CD14-positive monocyte (primary cell): ENCODE results near the gene ALDH3A2. TPM values are rescaled to one million over a fixed set of nuclear protein-coding genes. Genes with fewer than 3 reads are reported as not detected.

Source experiments
- DNase-seq, 3 donors: peaks; one replicate each; pipeline ENCODE4 v3.0.0-alpha.2; 2011 to 2022
- H2AFZ ChIP-seq: 2 replicates; pipeline ENCODE4 v1.6.0; 2012; ENCODE audit warnings: mild to moderate bottlenecking, low read depth, low read length, inconsistent platforms; ENCODE audit not compliant: insufficient read depth, poor library complexity, severe bottlenecking
- H3K27ac ChIP-seq, 2 donors: 1 replicate in 1 of 2; 2 replicates in 1 of 2; pipeline ENCODE4 v1.5.1; 2012 to 2013; ENCODE audit warnings: low read length in 2 of 2, control low read depth in 1 of 2, inconsistent platforms in 1 of 2, low read depth in 1 of 2, mild to moderate bottlenecking in 1 of 2
- H3K27me3 ChIP-seq, 2 donors: one replicate each; pipeline versions ENCODE4 v1.6.0 to v1.6.1; 2011 to 2013; ENCODE audit warnings: low read length in 2 of 2; ENCODE audit not compliant: control insufficient read depth in 2 of 2, insufficient read depth in 2 of 2
- H3K36me3 ChIP-seq, 2 donors: replicated peaks in 1 of 2; 1 replicate in 1 of 2; 2 replicates in 1 of 2; pipeline versions ENCODE4 v1.5.1 to v1.6.1; 2012 to 2013; ENCODE audit warnings: low read length in 2 of 2, control low read depth in 1 of 2, inconsistent platforms in 1 of 2, mild to moderate bottlenecking in 1 of 2; ENCODE audit not compliant: insufficient read depth in 2 of 2, control insufficient read depth in 1 of 2
- H3K4me1 ChIP-seq, 2 donors: 1 replicate in 1 of 2; 2 replicates in 1 of 2; pipeline versions ENCODE4 v1.5.1 to v1.6.1; 2012 to 2013; ENCODE audit warnings: low read length in 2 of 2, control low read depth in 1 of 2, inconsistent platforms in 1 of 2, mild to moderate bottlenecking in 1 of 2, moderate library complexity in 1 of 2; ENCODE audit not compliant: insufficient read depth in 2 of 2, control insufficient read depth in 1 of 2
- H3K4me2 ChIP-seq: replicated peaks from 2 replicates; pipeline ENCODE3; 2012; ENCODE audit warnings: low read length, moderate library complexity, mild to moderate bottlenecking; ENCODE audit not compliant: poor library complexity, severe bottlenecking; ENCODE audit errors: extremely low read depth
- H3K4me3 ChIP-seq, 3 experiments: fragments of 200-600 bp in 1 of 3; sonication (generic) in 1 of 3; replicated peaks in 1 of 3; 1 replicate in 2 of 3; 2 replicates in 1 of 3; pipeline ENCODE4 v1.5.1; 2011 to 2013; ENCODE audit warnings: low read length in 3 of 3, mild to moderate bottlenecking in 3 of 3, control low read depth in 2 of 3, low read depth in 2 of 3, inconsistent platforms in 1 of 3, moderate library complexity in 1 of 3
- H3K79me2 ChIP-seq: 2 replicates; pipeline ENCODE4 v1.6.0; 2012; ENCODE audit warnings: mild to moderate bottlenecking, control low read depth, inconsistent platforms, low read length, moderate library complexity; ENCODE audit not compliant: insufficient read depth
- H3K9ac ChIP-seq: 2 replicates; pipeline ENCODE4 v1.6.0; 2017; ENCODE audit warnings: low read length, mild to moderate bottlenecking; ENCODE audit not compliant: insufficient read depth, poor library complexity, severe bottlenecking
- H3K9me3 ChIP-seq, 2 donors: replicated peaks in 1 of 2; 1 replicate in 1 of 2; 2 replicates in 1 of 2; pipeline versions ENCODE4 v1.5.1 to v1.6.1; 2012 to 2013; ENCODE audit warnings: low read length in 2 of 2, control low read depth in 1 of 2; ENCODE audit not compliant: control insufficient read depth in 1 of 2, insufficient read depth in 1 of 2
- H4K20me1 ChIP-seq: 2 replicates; pipeline ENCODE4 v1.6.0; 2012; ENCODE audit warnings: mild to moderate bottlenecking, low read length, control low read depth, moderate library complexity; ENCODE audit not compliant: insufficient read depth
- H3K27ac Mint-ChIP-seq, 7 donors: one replicate each; pipeline ENCODE4 v1.8.0; 2020; ENCODE audit warnings: mild to moderate bottlenecking in 7 of 7, mixed read lengths in 7 of 7, moderate library complexity in 6 of 7, inconsistent platforms in 2 of 7
- H3K27me3 Mint-ChIP-seq, 3 donors: one replicate each; pipeline ENCODE4 v1.8.0; 2021 to 2022; ENCODE audit warnings: low read depth in 3 of 3, mild to moderate bottlenecking in 3 of 3, mixed read lengths in 3 of 3, moderate library complexity in 3 of 3, inconsistent platforms in 1 of 3
- H3K36me3 Mint-ChIP-seq, 2 donors: one replicate each; pipeline ENCODE4 v1.8.0; 2020; ENCODE audit warnings: mixed read lengths in 2 of 2, inconsistent platforms in 1 of 2, mild to moderate bottlenecking in 1 of 2
- H3K4me1 Mint-ChIP-seq: one replicate; pipeline ENCODE4 v1.8.0; 2020; ENCODE audit warnings: mild to moderate bottlenecking, mixed read lengths
- H3K4me3 Mint-ChIP-seq, 2 donors: one replicate each; pipeline ENCODE4 v1.8.0; 2020; ENCODE audit warnings: mild to moderate bottlenecking in 2 of 2, mixed read lengths in 2 of 2, moderate library complexity in 1 of 2
- H3K9me3 Mint-ChIP-seq, 7 donors: one replicate each; pipeline ENCODE4 v1.8.0; 2020 to 2022; ENCODE audit warnings: mixed read lengths in 7 of 7, mild to moderate bottlenecking in 6 of 7, moderate library complexity in 6 of 7, inconsistent platforms in 2 of 7
- WGBS: methylation state at CpG from one replicate; pipeline ENCODE4 v1.1.5; 2013; ENCODE audit warnings: missing lambda C conversion rate; ENCODE audit not compliant: insufficient coverage; 5-methylcytosine and 5-hydroxymethylcytosine counted together
- intact Hi-C, 2 donors: fragments of 100-400 bp; cut with micrococcal nuclease; formaldehyde crosslinking; loops; one replicate each; pipeline versions ENCODE4 v1.15.0 to v1.15.1; 2023
- polyA plus RNA-seq, 3 donors: library from polyadenylated mRNA; depleted of rRNA in 1 of 3; unstranded in 2 of 3; stranded (reverse) in 1 of 3; fragments of 300-500 nt in 2 of 3; fragments of >200 nt in 1 of 3; fragmentation: Illumina TruSeq in 2 of 3; gene quantifications; 1 replicate in 2 of 3; 2 replicates in 1 of 3; pipeline ENCODE4 v1.2.3, GENCODE V29; 2012 to 2021
- TF ChIP-seq, protein P1 (sequence below): fragments of 200-600 bp; IDR thresholded peaks from one replicate; pipeline ENCODE4 v1.8.0; 2022; ENCODE audit warnings: antibody characterized with exemption, mild to moderate bottlenecking

Gene ALDH3A2
- polyA plus RNA-seq, 3 donors, result 22.5 to 58.0 (median 50.3) TPM

- peaks cover 1 to 15% of the 10 kb centered on the region in 2 donors for H3K36me3 Mint-ChIP-seq
- TF ChIP-seq, protein P1, sequence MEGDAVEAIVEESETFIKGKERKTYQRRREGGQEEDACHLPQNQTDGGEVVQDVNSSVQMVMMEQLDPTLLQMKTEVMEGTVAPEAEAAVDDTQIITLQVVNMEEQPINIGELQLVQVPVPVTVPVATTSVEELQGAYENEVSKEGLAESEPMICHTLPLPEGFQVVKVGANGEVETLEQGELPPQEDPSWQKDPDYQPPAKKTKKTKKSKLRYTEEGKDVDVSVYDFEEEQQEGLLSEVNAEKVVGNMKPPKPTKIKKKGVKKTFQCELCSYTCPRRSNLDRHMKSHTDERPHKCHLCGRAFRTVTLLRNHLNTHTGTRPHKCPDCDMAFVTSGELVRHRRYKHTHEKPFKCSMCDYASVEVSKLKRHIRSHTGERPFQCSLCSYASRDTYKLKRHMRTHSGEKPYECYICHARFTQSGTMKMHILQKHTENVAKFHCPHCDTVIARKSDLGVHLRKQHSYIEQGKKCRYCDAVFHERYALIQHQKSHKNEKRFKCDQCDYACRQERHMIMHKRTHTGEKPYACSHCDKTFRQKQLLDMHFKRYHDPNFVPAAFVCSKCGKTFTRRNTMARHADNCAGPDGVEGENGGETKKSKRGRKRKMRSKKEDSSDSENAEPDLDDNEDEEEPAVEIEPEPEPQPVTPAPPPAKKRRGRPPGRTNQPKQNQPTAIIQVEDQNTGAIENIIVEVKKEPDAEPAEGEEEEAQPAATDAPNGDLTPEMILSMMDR, result no peak
- no peak overlapping the region for H3K4me3 Mint-ChIP-seq
- H3K27ac Mint-ChIP-seq, result no peak overlapping the region
- H3K27me3 Mint-ChIP-seq, result peaks cover 0 to 2% (median 1%) of the 10 kb centered on the region in 3 donors
- no peak overlapping the region for H3K9ac ChIP-seq
- H3K4me1 ChIP-seq, result no peaks in the 10 kb centered on the region
- H2AFZ ChIP-seq, result no peak overlapping the region
- no peak overlapping the region for H3K27ac ChIP-seq
- H3K4me2 ChIP-seq, result no peak overlapping the region
- H3K9me3 Mint-ChIP-seq, result peaks cover 0 to 2% (median 0%) of the 10 kb centered on the region in 7 donors
- H4K20me1 ChIP-seq, result no peaks in the 10 kb centered on the region
- H3K27me3 ChIP-seq, result no peaks in the 10 kb centered on the region
- intact Hi-C loops, result no loop called here
- H3K79me2 ChIP-seq, result no peaks in the 10 kb centered on the region
- H3K36me3 ChIP-seq, result no peaks in the 10 kb centered on the region
- H3K9me3 ChIP-seq, result no peaks in the 10 kb centered on the region
- no peak overlapping the region for H3K4me3 ChIP-seq
- H3K4me1 Mint-ChIP-seq, result peaks cover 4% of the 10 kb centered on the region
- no peak for DNase-seq
- no CpG with 5 or more reads among the region's 2 CpGs for WGBS
Observed at GRCh38 chr17:19686400-19687090, 38.0 kb downstream of the ALDH3A2 start.

GRCh38 chr17:19702217-19702641, 53.7 kb downstream of the ALDH3A2 start:
- WGBS, result 52% methylated on average over 3 of the region's 4 CpGs
- H3K27ac Mint-ChIP-seq, result peak overlapping the region in 1 of 7 donors; percentile 50
- H3K27me3 Mint-ChIP-seq, result peaks cover 0 to 2% (median 0%) of the 10 kb centered on the region in 3 donors
- H3K4me3 ChIP-seq, result no peak overlapping the region
- no peaks in the 10 kb centered on the region for H3K36me3 Mint-ChIP-seq
- no peak for DNase-seq
- H3K27ac ChIP-seq, result no peak overlapping the region
- H3K4me1 ChIP-seq, result peaks cover 8% of the 10 kb centered on the region in 2 donors
- no peak overlapping the region for H2AFZ ChIP-seq
- peaks cover 13% of the 10 kb centered on the region for H3K4me1 Mint-ChIP-seq
- H3K36me3 ChIP-seq, result no peaks in the 10 kb centered on the region
- intact Hi-C loops, result loop anchor here in 1 of 2 donors (5.0 kb wide), 1 partner anchor 45 kb away; the partner anchor contains the start of gene ALDH3A1
- H3K4me3 Mint-ChIP-seq, result no peak overlapping the region
- TF ChIP-seq, protein P1, result no peak
- H3K79me2 ChIP-seq, result no peaks in the 10 kb centered on the region
- H3K9me3 Mint-ChIP-seq, result no peaks in the 10 kb centered on the region
- no peak overlapping the region for H3K9ac ChIP-seq
- no peaks in the 10 kb centered on the region for H3K9me3 ChIP-seq
- no peak overlapping the region for H3K4me2 ChIP-seq
- H4K20me1 ChIP-seq, result no peaks in the 10 kb centered on the region
- H3K27me3 ChIP-seq, result no peaks in the 10 kb centered on the region
